Liver (tissue), 9 donors: ENCODE data around the gene APBA1. TPM values are rescaled to one million over a fixed set of nuclear protein-coding genes. Genes with fewer than 3 reads are reported as not detected.

Experiments used
- DNase-seq: peaks from one replicate; pipeline ENCODE4 v3.0.0-alpha.2; 2017; ENCODE audit warnings: low spot score
- H3K27ac ChIP-seq, 2 donors: one replicate each; pipeline ENCODE4 v1.7.0; 2013; ENCODE audit warnings: inconsistent platforms in 2 of 2, low read length in 2 of 2, control low read depth in 1 of 2, low read depth in 1 of 2, mild to moderate bottlenecking in 1 of 2
- H3K27me3 ChIP-seq, 4 donors: one replicate each; pipeline versions ENCODE4 v1.6.1 to v1.7.0; 2013; ENCODE audit warnings: low read length in 3 of 4, inconsistent platforms in 1 of 4, mild to moderate bottlenecking in 1 of 4, moderate library complexity in 1 of 4; ENCODE audit not compliant: control insufficient read depth in 4 of 4, insufficient read depth in 4 of 4
- H3K36me3 ChIP-seq, 4 donors: one replicate each; pipeline versions ENCODE4 v1.6.1 to v1.7.0; 2013; ENCODE audit warnings: low read length in 3 of 4, mild to moderate bottlenecking in 3 of 4, low read depth in 1 of 4, moderate library complexity in 1 of 4; ENCODE audit not compliant: control insufficient read depth in 4 of 4, insufficient read depth in 3 of 4
- H3K4me1 ChIP-seq, 4 donors: one replicate each; pipeline versions ENCODE4 v1.6.1 to v1.7.0; 2013; ENCODE audit warnings: low read length in 3 of 4, mild to moderate bottlenecking in 3 of 4, moderate library complexity in 1 of 4; ENCODE audit not compliant: control insufficient read depth in 4 of 4, insufficient read depth in 4 of 4
- H3K4me3 ChIP-seq, 3 donors: one replicate each; pipeline versions ENCODE4 v1.6.1 to v1.7.0; 2013; ENCODE audit warnings: low read length in 3 of 3, control low read depth in 1 of 3, low read depth in 1 of 3, mild to moderate bottlenecking in 1 of 3
- H3K9ac ChIP-seq, 2 donors: one replicate each; pipeline ENCODE4 v1.7.0; 2013; ENCODE audit warnings: low read length in 2 of 2, mild to moderate bottlenecking in 2 of 2, moderate library complexity in 2 of 2, control low read depth in 1 of 2, low read depth in 1 of 2
- H3K9me3 ChIP-seq, 4 donors: one replicate each; pipeline versions ENCODE4 v1.6.1 to v1.7.0; 2013; ENCODE audit warnings: low read length in 3 of 4; ENCODE audit not compliant: control insufficient read depth in 4 of 4
- ATF3 ChIP-seq: IDR thresholded peaks from 2 replicates; pipeline ENCODE4 v1.6.1; 2016; ENCODE audit warnings: antibody characterized with exemption
- EGR1 ChIP-seq, 2 donors: IDR thresholded peaks; 2 replicates each; pipeline ENCODE4 v1.6.1; 2016 to 2018; ENCODE audit warnings: antibody characterized with exemption in 2 of 2, low read depth in 2 of 2
- GABPA ChIP-seq, 2 donors: IDR thresholded peaks in 1 of 2; conservative IDR thresholded peaks in 1 of 2; 2 replicates each; pipeline ENCODE4 v1.6.1; 2016; ENCODE audit warnings: antibody characterized with exemption in 2 of 2, mild to moderate bottlenecking in 1 of 2, moderate library complexity in 1 of 2
- JUND ChIP-seq, 2 donors: IDR thresholded peaks; 2 replicates each; pipeline ENCODE4 v1.6.1; 2016; ENCODE audit warnings: antibody characterized with exemption in 2 of 2
- NR2F2 ChIP-seq: IDR thresholded peaks from 2 replicates; pipeline ENCODE4 v1.6.1; 2016; ENCODE audit warnings: antibody characterized with exemption
- RXRA ChIP-seq, 2 donors: IDR thresholded peaks; 2 replicates each; pipeline ENCODE4 v1.6.1; 2017 to 2018; ENCODE audit warnings: antibody characterized with exemption in 2 of 2, mild to moderate bottlenecking in 1 of 2
- TAF1 ChIP-seq: conservative IDR thresholded peaks from 2 replicates; pipeline ENCODE4 v1.6.1; 2016; ENCODE audit warnings: antibody characterized with exemption, mild to moderate bottlenecking
- YY1 ChIP-seq: IDR thresholded peaks from 2 replicates; pipeline ENCODE4 v1.6.1; 2016; ENCODE audit warnings: antibody characterized with exemption, mild to moderate bottlenecking
- WGBS: extraction: QIAGEN DNeasy Blood & Tissue Kit; methylation state at CpG from one replicate; pipeline ENCODE4 v1.1.7; 2013; 5-methylcytosine and 5-hydroxymethylcytosine counted together
- polyA plus RNA-seq, 2 donors: library from polyadenylated mRNA; stranded (reverse) in 1 of 2; unstranded in 1 of 2; fragments of 200-250 nt in 1 of 2; fragments of >200 nt in 1 of 2; fragmentation: Nextera tagmentation in 1 of 2; extraction: Ambion mirVana in 1 of 2; gene quantifications; one replicate each; pipeline versions ENCODE4 v1.2.1 to v1.2.3, GENCODE V29; 2013 to 2015
- total RNA-seq, 2 donors: library from RNA; depleted of rRNA; stranded (reverse); fragments of >200 nt; gene quantifications; one replicate each; pipeline ENCODE4 v1.2.3, GENCODE V29; 2014
- TF ChIP-seq, protein P1 (sequence below): fragments of 150-350 bp; IDR thresholded peaks from 2 replicates; pipeline ENCODE4 v1.5.1; 2017; ENCODE audit warnings: improper control_type of control experiment, low read depth, low read length; ENCODE audit not compliant: missing input control
- TF ChIP-seq, protein P2 (sequence below): IDR thresholded peaks from 2 replicates; pipeline ENCODE4 v1.6.1; 2016; ENCODE audit warnings: antibody characterized with exemption
- donor health status: healthy.
- donor health status: healthy.
- donor health status: healthy.
- donor health status: healthy.
- donor health status: healthy.

The APBA1 gene
- total and polyA plus RNA-seq, 4 donors: 2.8 to 19.0 (median 6.1) TPM

- H3K27me3 ChIP-seq: no peaks in the 10 kb centered on the region
- no peaks in the 10 kb centered on the region for H3K9me3 ChIP-seq
- no peak overlapping the region for H3K27ac ChIP-seq
- H3K9ac ChIP-seq: no peak overlapping the region
- peaks cover 0 to 21% (median 9%) of the 10 kb centered on the region in 4 donors for H3K36me3 ChIP-seq
- no peak for TF ChIP-seq JUND (IDR thresholded peaks at IDR 0.05)
- TF ChIP-seq, protein P1, sequence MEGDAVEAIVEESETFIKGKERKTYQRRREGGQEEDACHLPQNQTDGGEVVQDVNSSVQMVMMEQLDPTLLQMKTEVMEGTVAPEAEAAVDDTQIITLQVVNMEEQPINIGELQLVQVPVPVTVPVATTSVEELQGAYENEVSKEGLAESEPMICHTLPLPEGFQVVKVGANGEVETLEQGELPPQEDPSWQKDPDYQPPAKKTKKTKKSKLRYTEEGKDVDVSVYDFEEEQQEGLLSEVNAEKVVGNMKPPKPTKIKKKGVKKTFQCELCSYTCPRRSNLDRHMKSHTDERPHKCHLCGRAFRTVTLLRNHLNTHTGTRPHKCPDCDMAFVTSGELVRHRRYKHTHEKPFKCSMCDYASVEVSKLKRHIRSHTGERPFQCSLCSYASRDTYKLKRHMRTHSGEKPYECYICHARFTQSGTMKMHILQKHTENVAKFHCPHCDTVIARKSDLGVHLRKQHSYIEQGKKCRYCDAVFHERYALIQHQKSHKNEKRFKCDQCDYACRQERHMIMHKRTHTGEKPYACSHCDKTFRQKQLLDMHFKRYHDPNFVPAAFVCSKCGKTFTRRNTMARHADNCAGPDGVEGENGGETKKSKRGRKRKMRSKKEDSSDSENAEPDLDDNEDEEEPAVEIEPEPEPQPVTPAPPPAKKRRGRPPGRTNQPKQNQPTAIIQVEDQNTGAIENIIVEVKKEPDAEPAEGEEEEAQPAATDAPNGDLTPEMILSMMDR: no peak
- no peak for TF ChIP-seq ATF3
- DNase-seq: no peak
- 91% methylated on average over 3 of the region's 3 CpGs for WGBS
- H3K4me3 ChIP-seq: no peak overlapping the region
- H3K4me1 ChIP-seq: peaks cover 0 to 9% (median 0%) of the 10 kb centered on the region in 4 donors
Measured at GRCh38 chr9:69719367-69719766, 47.2 kb upstream of the APBA1 start.

GRCh38 chr9:69718218-69718617 lies 46.0 kb upstream of the APBA1 start:
- Histone ChIP-seq H3K9me3 (no peaks in the 10 kb centered on the region), H3K4me3 (no peak overlapping the region), H3K4me1 (peaks cover 0 to 9% (median 0%) of the 10 kb centered on the region in 4 donors), H3K27me3 (no peaks in the 10 kb centered on the region), H3K36me3 (peaks cover 0 to 11% (median 7%) of the 10 kb centered on the region in 4 donors), H3K27ac (no peak overlapping the region), H3K9ac (no peak overlapping the region)
- TF ChIP-seq GABPA (IDR thresholded peaks at IDR 0.05 in 1 of 2, conservative IDR thresholded peaks at IDR 0.05 in 1 of 2) (no peak), YY1 (no peak), EGR1 (IDR thresholded peaks at IDR 0.05; ENCODE audit: low read depth in 2 of 2) (no peak)
- WGBS: 84% methylated on average over 6 of the region's 6 CpGs
- no peak for DNase-seq

DNA sequence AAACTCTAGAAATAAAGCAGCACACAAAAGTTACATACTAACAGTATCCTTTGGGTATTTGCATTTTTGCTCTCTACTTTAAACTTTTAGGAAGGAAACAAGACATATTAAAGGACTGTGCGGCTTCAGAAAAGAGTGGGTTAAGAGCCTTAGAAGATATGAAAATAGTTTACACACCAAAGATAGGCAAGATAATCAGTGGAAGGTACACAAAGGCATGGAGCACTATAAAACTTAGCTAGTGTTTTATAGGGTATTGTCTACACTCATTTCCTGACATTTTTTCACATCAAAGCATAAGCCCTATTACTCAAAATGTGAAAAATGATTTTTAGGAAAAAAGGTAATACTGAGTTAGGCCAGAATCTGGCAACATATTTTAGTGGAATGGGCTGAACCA lies 43.7 kb upstream of the APBA1 start:
- Histone ChIP-seq H3K36me3 (peaks cover 0 to 9% (median 4%) of the 10 kb centered on the region in 4 donors), H3K27me3 (no peaks in the 10 kb centered on the region), H3K9me3 (no peaks in the 10 kb centered on the region), H3K9ac (no peak overlapping the region), H3K4me3 (no peak overlapping the region), H3K4me1 (peaks cover 0 to 9% (median 0%) of the 10 kb centered on the region in 4 donors), H3K27ac (no peak overlapping the region)
- 90% methylated on average over 1 of the region's 1 CpG for WGBS
- DNase-seq: no peak
- no peak for TF ChIP-seq TAF1
- TF ChIP-seq RXRA (IDR thresholded peaks at IDR 0.05): no peak
- no peak for TF ChIP-seq NR2F2
- TF ChIP-seq ATF3: no peak
- TF ChIP-seq EGR1 (IDR thresholded peaks at IDR 0.05; ENCODE audit: low read depth in 2 of 2): no peak

DNA sequence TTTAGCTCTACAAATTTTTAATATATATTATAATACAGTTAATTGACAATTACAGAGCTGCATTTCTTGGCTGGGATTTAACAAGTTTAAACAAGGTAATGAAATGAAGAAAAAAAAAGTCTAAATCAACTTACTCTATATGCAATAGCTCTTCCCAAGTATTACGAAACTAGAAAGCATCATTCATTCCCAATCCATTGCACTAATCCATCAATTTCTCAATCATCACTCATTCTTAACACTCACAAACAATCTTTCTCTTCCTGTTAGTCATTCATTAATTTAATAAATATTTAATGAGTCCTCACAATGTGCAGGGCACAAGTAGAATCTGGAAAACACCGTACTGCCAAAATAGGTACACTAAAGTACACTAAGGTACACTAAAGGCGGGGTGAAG lies 42.9 kb upstream of the APBA1 start:
- WGBS: 92% methylated on average over 3 of the region's 3 CpGs
- DNase-seq: no peak
- H3K9ac ChIP-seq: no peak overlapping the region
- H3K4me3 ChIP-seq: no peak overlapping the region
- TF ChIP-seq, protein P2, sequence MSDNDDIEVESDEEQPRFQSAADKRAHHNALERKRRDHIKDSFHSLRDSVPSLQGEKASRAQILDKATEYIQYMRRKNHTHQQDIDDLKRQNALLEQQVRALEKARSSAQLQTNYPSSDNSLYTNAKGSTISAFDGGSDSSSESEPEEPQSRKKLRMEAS: no peak
- TF ChIP-seq NR2F2: no peak
- TF ChIP-seq JUND (IDR thresholded peaks at IDR 0.05): no peak
- TF ChIP-seq YY1: no peak
- H3K27me3 ChIP-seq: no peaks in the 10 kb centered on the region
- no peaks in the 10 kb centered on the region for H3K9me3 ChIP-seq
- H3K4me1 ChIP-seq: peaks cover 0 to 4% (median 0%) of the 10 kb centered on the region in 4 donors
- H3K27ac ChIP-seq: no peak overlapping the region
- peaks cover 0 to 9% (median 4%) of the 10 kb centered on the region in 4 donors for H3K36me3 ChIP-seq
